Effector memory CD4-positive, alpha-beta T cell (primary cell): ENCODE data around the gene PRKAR1B.
"Not testable (repeated sequence)": the region's sequence is repeated elsewhere in the genome, so short reads cannot be mapped to it uniquely, and the experiment has no call there.

Experiments
- DNase-seq, 3 donors: peaks; one replicate each; pipeline ENCODE4 v3.0.0-alpha.2; 2020
- H3K27ac ChIP-seq: 2 replicates; pipeline ENCODE4 v1.7.0; 2013; ENCODE audit warnings: mild to moderate bottlenecking, low read length, moderate library complexity; ENCODE audit not compliant: insufficient read depth, poor library complexity, severe bottlenecking
- H3K27me3 ChIP-seq: replicated peaks from 2 replicates; pipeline ENCODE4 v1.7.0; 2013; ENCODE audit warnings: mild to moderate bottlenecking, low read length; ENCODE audit not compliant: insufficient read depth, control insufficient read depth, poor library complexity, severe bottlenecking
- H3K36me3 ChIP-seq: 2 replicates; pipeline ENCODE4 v1.7.0; 2013; ENCODE audit warnings: mild to moderate bottlenecking, low read length, moderate library complexity; ENCODE audit not compliant: control insufficient read depth, insufficient read depth
- H3K4me1 ChIP-seq: 2 replicates; pipeline ENCODE4 v1.7.0; 2013; ENCODE audit warnings: low read length, mild to moderate bottlenecking; ENCODE audit not compliant: control insufficient read depth, insufficient read depth, poor library complexity, severe bottlenecking
- H3K4me3 ChIP-seq: 2 replicates; pipeline ENCODE4 v1.7.0; 2013; ENCODE audit warnings: low read length, low read depth, mild to moderate bottlenecking; ENCODE audit not compliant: insufficient read depth, poor library complexity, severe bottlenecking
- H3K9me3 ChIP-seq: 2 replicates; pipeline ENCODE4 v1.7.0; 2013; ENCODE audit warnings: mild to moderate bottlenecking, low read length, moderate library complexity; ENCODE audit not compliant: control insufficient read depth

Gene PRKAR1B

GRCh38 chr7:662576-662975, 64.5 kb downstream of the PRKAR1B start:
- H3K4me3 ChIP-seq: no peak overlapping the region

GRCh38 chr7:659996-660395, 67.1 kb downstream of the PRKAR1B start:
- no peak overlapping the region for H3K27ac ChIP-seq
- no peak for DNase-seq
- no peaks in the 10 kb centered on the region for H3K9me3 ChIP-seq
- H3K36me3 ChIP-seq: no peaks in the 10 kb centered on the region
- H3K4me1 ChIP-seq: no peaks in the 10 kb centered on the region
- H3K4me3 ChIP-seq: no peak overlapping the region
- no peaks in the 10 kb centered on the region for H3K27me3 ChIP-seq

More at GRCh38 chr7:662576-662975, 64.5 kb downstream of the PRKAR1B start:
- no peaks in the 10 kb centered on the region for H3K4me1 ChIP-seq
- H3K36me3 ChIP-seq: no peaks in the 10 kb centered on the region
- no peak overlapping the region for H3K27ac ChIP-seq
- DNase-seq: no peak
- no peaks in the 10 kb centered on the region for H3K27me3 ChIP-seq
- no peaks in the 10 kb centered on the region for H3K9me3 ChIP-seq

DNA sequence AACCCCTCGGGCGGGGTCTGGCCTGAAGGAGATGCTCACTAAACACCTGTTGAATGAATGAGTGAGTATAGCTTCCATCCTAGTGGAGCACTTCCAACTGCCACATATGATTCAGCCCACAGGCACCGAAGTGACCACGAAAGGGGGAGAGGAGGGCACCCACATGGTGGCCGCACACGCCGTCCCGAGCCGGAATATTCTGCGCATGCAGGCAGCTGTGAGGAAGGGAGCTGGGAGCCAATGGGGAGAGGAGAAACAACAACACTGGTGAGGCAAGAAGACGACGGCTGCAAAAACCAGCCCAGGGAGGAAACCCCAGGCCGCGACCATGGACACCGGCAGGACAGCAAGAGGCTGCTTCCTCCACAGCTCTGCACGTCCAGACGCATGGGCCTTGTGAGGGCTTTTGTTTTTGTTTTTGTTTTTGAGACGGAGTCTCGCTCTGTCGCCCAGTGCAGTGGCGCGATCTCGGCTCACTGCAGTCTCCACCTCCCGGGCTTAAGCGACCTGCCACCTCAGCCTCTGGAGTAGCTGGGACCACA, 67.7 kb downstream of the PRKAR1B start:
- no peaks in the 10 kb centered on the region for H3K27me3 ChIP-seq
- no peaks in the 10 kb centered on the region for H3K9me3 ChIP-seq
- no peaks in the 10 kb centered on the region for H3K4me1 ChIP-seq
- no peak overlapping the region for H3K4me3 ChIP-seq
- no peaks in the 10 kb centered on the region for H3K36me3 ChIP-seq
- DNase-seq: no peak
- H3K27ac ChIP-seq: no peak overlapping the region

DNA sequence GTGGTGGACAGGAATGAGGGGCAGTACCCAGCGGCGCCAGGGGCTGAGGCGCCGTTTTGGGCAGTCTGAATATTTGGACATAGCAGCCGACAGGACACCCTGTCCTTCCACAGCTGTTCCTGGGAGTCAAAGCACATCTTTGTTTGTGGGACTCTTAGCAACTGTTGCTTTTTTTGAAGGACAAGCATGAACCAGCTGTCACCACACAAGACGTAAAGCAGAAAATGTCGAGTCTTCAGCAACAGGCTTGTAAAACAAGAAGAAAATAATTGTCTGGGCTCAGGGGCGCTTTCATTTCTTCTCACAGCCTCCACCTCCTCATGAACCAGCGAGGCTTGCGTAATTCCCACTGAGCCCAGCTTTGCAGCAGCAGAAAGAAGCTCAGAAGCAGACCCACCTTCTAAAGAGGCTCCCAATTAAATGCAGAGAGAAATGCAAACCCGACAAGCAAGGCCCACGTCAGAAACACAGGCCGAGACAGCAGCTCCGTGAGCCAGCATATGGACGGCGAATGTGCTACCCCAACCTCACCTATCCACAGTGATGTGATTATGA, 69.4 kb downstream of the PRKAR1B start:
- Histone ChIP-seq H3K4me3 (no peak overlapping the region), H3K36me3 (no peaks in the 10 kb centered on the region), H3K4me1 (no peaks in the 10 kb centered on the region), H3K9me3 (peaks cover 2% of the 10 kb centered on the region), H3K27me3 (no peaks in the 10 kb centered on the region), H3K27ac (no peak overlapping the region)
- DNase-seq: no peak

DNA sequence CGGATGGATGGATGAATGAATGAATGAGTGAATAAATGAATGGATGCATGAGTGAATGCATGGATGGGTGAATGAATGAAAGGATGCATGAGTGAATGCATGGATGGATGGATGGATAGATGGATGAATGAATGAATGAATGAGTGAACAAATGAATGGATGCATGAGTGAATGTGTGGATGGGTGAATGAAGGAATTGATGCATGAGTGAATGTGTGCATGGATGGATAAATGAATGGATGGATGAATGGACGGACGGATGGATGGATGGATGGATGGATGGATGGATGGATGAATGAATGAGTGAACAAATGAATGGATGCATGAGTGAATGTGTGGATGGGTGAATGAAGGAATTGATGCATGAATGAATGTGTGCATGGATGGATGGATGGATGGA, 70.1 kb downstream of the PRKAR1B start:
- not testable (repeated sequence) for H3K27ac ChIP-seq, DNase-seq, H3K9me3 ChIP-seq, H3K27me3 ChIP-seq, H3K4me3 ChIP-seq, H3K36me3 ChIP-seq, H3K4me1 ChIP-seq

- Histone ChIP-seq H3K27ac (no peak overlapping the region), H3K27me3 (no peaks in the 10 kb centered on the region), H3K9me3 (peaks cover 5% of the 10 kb centered on the region), H3K4me1 (no peaks in the 10 kb centered on the region), H3K4me3 (no peak overlapping the region), H3K36me3 (no peaks in the 10 kb centered on the region)
- DNase-seq: no peak
Observed at GRCh38 chr7:655758-656157, 71.3 kb downstream of the PRKAR1B start.

- Histone ChIP-seq H3K27me3 (no peaks in the 10 kb centered on the region), H3K9me3 (peaks cover 5% of the 10 kb centered on the region), H3K4me1 (no peaks in the 10 kb centered on the region), H3K27ac (no peak overlapping the region), H3K36me3 (no peaks in the 10 kb centered on the region), H3K4me3 (no peak overlapping the region)
- no peak for DNase-seq
Observed at GRCh38 chr7:653829-654764, 73.0 kb downstream of the PRKAR1B start.

- H3K36me3 ChIP-seq: no peaks in the 10 kb centered on the region
- H3K4me3 ChIP-seq: no peak overlapping the region
- no peak overlapping the region for H3K27ac ChIP-seq
- DNase-seq: no peak
- no peaks in the 10 kb centered on the region for H3K27me3 ChIP-seq
- no peaks in the 10 kb centered on the region for H3K4me1 ChIP-seq
- H3K9me3 ChIP-seq: peaks cover 5% of the 10 kb centered on the region
Observed at GRCh38 chr7:652881-653280, 74.2 kb downstream of the PRKAR1B start.

DNA sequence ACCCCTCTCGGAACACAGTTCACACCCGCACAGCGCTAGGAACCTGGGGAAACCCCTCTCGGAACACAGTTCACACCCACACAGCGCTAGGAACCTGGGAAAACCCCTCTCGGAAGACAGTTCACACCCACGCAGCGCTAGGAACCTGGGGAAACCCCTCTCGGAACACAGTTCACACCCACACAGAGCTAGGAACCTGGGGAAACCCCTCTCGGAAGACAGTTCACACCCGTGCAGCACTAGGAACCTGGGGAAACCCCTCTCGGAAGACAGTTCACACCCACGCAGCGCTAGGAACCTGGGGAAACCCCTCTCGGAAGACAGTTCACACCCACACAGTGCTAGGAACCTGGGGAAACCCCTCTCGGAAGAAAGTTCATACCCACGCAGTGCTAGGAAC, 74.9 kb downstream of the PRKAR1B start:
- H3K4me1 ChIP-seq, H3K27ac ChIP-seq, H3K36me3 ChIP-seq, H3K27me3 ChIP-seq, H3K4me3 ChIP-seq, H3K9me3 ChIP-seq: not testable (repeated sequence)
- peak; percentile 14 to 23 (median 14) for DNase-seq
